ENCODE results near the gene CPM. TPM values are rescaled to one million over a fixed set of nuclear protein-coding genes. Genes with fewer than 3 reads are reported as not detected.

The CPM gene
- total RNA-seq, 1 donor from 2014 or later, result 0.67 TPM

- Mint-ChIP-seq H3K9me3 (ENCODE audit: low read depth) (no peaks in the 10 kb centered on the region), H3K4me1 (ENCODE audit: low read depth) (peaks cover 8% of the 10 kb centered on the region), H3K27ac (ENCODE audit: unreplicated experiment) (no peak overlapping the region), H3K36me3 (ENCODE audit: low read depth) (peaks cover 2% of the 10 kb centered on the region), H3K27me3 (ENCODE audit: low read depth) (peaks cover 4% of the 10 kb centered on the region), H3K4me3 (ENCODE audit: unreplicated experiment) (no peak overlapping the region)
- no peak for DNase-seq (ENCODE audit: low spot score)
- TF ChIP-seq CTCF (IDR thresholded peaks at IDR 0.05), result no peak
These were observed 30.2 kb upstream of the CPM start for GRCh38 chr12:68962877-68963855.

DNA sequence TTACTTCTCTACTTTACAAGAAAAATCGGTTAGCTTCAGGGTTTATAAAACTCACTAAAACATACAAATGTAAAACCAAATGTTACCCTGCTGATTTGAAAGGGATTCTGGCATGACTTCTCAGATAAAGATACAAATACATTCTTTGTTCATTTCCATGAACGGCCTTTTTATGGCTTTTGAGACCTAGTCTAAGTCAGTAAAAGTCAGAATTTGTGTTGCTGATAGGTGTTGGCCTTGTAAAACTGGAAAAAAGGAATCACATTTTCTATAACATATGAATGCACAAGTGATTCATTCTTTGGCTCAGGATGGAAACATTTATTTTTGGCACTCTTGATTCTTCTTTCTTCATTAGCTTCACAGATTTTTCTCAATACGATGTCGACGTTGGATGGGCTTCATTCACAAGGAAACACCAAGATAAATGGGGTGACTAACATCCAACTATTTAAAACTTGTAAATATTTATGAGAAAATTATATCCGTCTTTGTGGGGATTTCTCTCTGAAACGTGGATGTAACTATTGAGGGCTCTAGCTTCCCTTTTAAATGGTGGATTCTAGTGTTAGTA is 27.0 kb upstream of the CPM start:
- DNase-seq (ENCODE audit: low spot score), result no peak
- Mint-ChIP-seq H3K9me3 (ENCODE audit: low read depth) (no peaks in the 10 kb centered on the region), H3K36me3 (ENCODE audit: low read depth) (peaks cover 2% of the 10 kb centered on the region), H3K27me3 (ENCODE audit: low read depth) (peaks cover 6% of the 10 kb centered on the region), H3K4me3 (ENCODE audit: unreplicated experiment) (no peak overlapping the region), H3K4me1 (ENCODE audit: low read depth) (peaks cover 8% of the 10 kb centered on the region), H3K27ac (ENCODE audit: unreplicated experiment) (no peak overlapping the region)
- TF ChIP-seq CTCF (IDR thresholded peaks at IDR 0.05), result no peak

DNA sequence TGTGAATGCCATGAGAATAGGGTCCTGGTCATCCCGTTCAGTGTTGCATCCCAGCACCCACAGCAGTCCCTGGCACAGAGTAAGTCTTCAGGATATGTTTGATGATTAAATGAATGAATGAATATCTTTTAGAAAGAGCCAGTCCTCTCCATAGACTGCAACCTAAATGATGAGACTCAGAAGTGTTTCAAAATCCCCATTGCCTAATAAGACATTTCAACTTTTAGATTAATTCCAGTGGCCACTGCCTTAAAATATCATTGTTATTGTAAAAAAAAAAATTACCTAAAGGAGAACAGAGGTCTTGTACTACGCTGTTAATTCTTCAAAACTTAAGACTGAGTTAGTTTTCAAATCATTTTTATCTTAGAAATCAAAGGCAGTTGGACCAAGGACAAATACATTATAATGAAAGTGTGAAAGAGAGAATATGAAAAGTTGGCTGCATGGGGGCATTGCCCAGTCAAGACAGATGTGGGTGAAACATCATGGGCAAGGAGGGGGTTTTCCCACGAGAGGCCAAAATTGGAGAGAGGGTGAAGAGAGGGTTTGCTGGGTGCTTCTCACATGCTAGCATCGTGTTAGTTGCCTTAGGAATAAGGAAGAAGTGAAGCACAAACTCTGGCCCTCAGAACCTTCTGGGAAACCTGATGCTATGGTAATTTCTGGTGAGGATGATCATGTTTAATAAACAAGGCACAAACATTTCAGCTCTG is 26.3 kb upstream of the CPM start:
- DNase-seq (ENCODE audit: low spot score), result no peak
- Mint-ChIP-seq H3K27me3 (ENCODE audit: low read depth) (peaks cover 6% of the 10 kb centered on the region), H3K36me3 (ENCODE audit: low read depth) (no peaks in the 10 kb centered on the region), H3K4me3 (ENCODE audit: unreplicated experiment) (no peak overlapping the region), H3K27ac (ENCODE audit: unreplicated experiment) (no peak overlapping the region), H3K4me1 (ENCODE audit: low read depth) (peaks cover 8% of the 10 kb centered on the region), H3K9me3 (ENCODE audit: low read depth) (no peaks in the 10 kb centered on the region)
- TF ChIP-seq CTCF (IDR thresholded peaks at IDR 0.05), result no peak

- Mint-ChIP-seq H3K4me3 (ENCODE audit: unreplicated experiment) (no peak overlapping the region), H3K27ac (ENCODE audit: unreplicated experiment) (no peak overlapping the region), H3K27me3 (ENCODE audit: low read depth) (peaks cover 6% of the 10 kb centered on the region), H3K4me1 (ENCODE audit: low read depth) (peaks cover 5% of the 10 kb centered on the region), H3K36me3 (ENCODE audit: low read depth) (no peaks in the 10 kb centered on the region), H3K9me3 (ENCODE audit: low read depth) (no peaks in the 10 kb centered on the region)
- no peak for DNase-seq (ENCODE audit: low spot score)
- TF ChIP-seq CTCF (IDR thresholded peaks at IDR 0.05), result no peak
These were observed 25.4 kb upstream of the CPM start for GRCh38 chr12:68958322-68958721.

GRCh38 chr12:68957273-68957672 is 24.3 kb upstream of the CPM start:
- no peak overlapping the region for H3K4me3 Mint-ChIP-seq (ENCODE audit: unreplicated experiment)
- H3K4me1 Mint-ChIP-seq (ENCODE audit: low read depth), result peaks cover 3% of the 10 kb centered on the region
- no peak for DNase-seq (ENCODE audit: low spot score)
- no peak for TF ChIP-seq CTCF (IDR thresholded peaks at IDR 0.05)
- H3K9me3 Mint-ChIP-seq (ENCODE audit: low read depth), result no peaks in the 10 kb centered on the region
- no peak overlapping the region for H3K27ac Mint-ChIP-seq (ENCODE audit: unreplicated experiment)
- peaks cover 6% of the 10 kb centered on the region for H3K27me3 Mint-ChIP-seq (ENCODE audit: low read depth)
- H3K36me3 Mint-ChIP-seq (ENCODE audit: low read depth), result no peaks in the 10 kb centered on the region
